SK-N-MC (cell line): ENCODE data around the gene GGA3.

Source experiments
- EZH2 ChIP-seq: fragments of 200-600 bp; sonication (generic); IDR thresholded peaks from one replicate; pipeline ENCODE4 v1.6.1; 2017; ENCODE audit warnings: antibody characterized with exemption
- FOXP2 ChIP-seq: optimal IDR thresholded peaks from 2 replicates; pipeline ENCODE3; 2011; ENCODE audit warnings: mild to moderate bottlenecking, moderate library complexity; ENCODE audit not compliant: insufficient read depth; ENCODE audit errors: extremely low read length, control extremely low read depth
- POLR2AphosphoS5 ChIP-seq: IDR thresholded peaks from 2 replicates; pipeline ENCODE4 v1.6.1; 2012; ENCODE audit warnings: mild to moderate bottlenecking, low read depth, low read length, borderline replicate concordance

- TF ChIP-seq EZH2 (no peak), POLR2AphosphoS5 (no peak), FOXP2 (no peak)
Measured at GRCh38 chr17:75270966-75271232, 9.5 kb upstream of the GGA3 start, which contains the start of gene MIF4GD.
